Activated naive CD8-positive, alpha-beta T cell treated with anti-CD3 and anti-CD28 coated beads, Interleukin-2, amount 50 U/mL, for 24 hours (primary cell): ENCODE results near the gene SMYD1.
A peak's percentile ranks its signal among the peaks of the same experiment; 100 is the strongest.

Source experiments
- ATAC-seq: fragments of 150-1000 bp; cut with Tn5 transposase; one replicate; pipeline ENCODE4 v1.10.0; 2021
- DNase-seq: peaks from one replicate; pipeline ENCODE4 v3.0.0; 2021
- H3K27ac Mint-ChIP-seq: one replicate; pipeline ENCODE4 v1.8.0; 2021; ENCODE audit warnings: mild to moderate bottlenecking, mixed read lengths
- H3K27me3 Mint-ChIP-seq: one replicate; pipeline ENCODE4 v1.8.0; 2021; ENCODE audit warnings: mixed read lengths
- H3K36me3 Mint-ChIP-seq: one replicate; pipeline ENCODE4 v1.8.0; 2021; ENCODE audit warnings: low read depth, mixed read lengths
- H3K4me1 Mint-ChIP-seq: one replicate; pipeline ENCODE4 v1.8.0; 2021; ENCODE audit warnings: mixed read lengths
- H3K4me3 Mint-ChIP-seq: one replicate; pipeline ENCODE4 v1.8.0; 2021; ENCODE audit warnings: mild to moderate bottlenecking, moderate library complexity, mixed read lengths
- H3K9me3 Mint-ChIP-seq: one replicate; pipeline ENCODE4 v1.8.0; 2021; ENCODE audit warnings: mixed read lengths

Gene SMYD1

DNA sequence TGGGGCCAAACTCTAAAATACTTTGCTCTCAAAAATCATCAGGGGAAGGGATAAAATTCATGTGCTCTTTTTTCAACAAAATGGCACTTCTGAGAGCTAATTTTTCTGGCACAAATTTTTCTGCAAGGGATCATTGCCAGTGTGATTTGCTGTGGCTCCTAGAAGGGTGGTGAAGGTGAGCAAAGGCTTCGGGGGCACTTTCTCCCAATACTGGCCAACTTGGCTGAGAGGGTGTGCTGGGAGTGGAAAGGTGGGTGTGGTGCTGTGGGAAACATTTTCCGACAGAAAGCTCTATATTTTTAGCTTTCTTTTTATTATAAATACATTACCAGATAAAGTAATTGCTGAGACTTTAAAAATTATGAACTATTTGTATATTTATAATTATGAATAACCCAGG, 419 bp downstream of the SMYD1 start:
- H3K4me3 Mint-ChIP-seq, result no peak overlapping the region
- H3K27ac Mint-ChIP-seq, result no peak overlapping the region
- DNase-seq (no peak), ATAC-seq (no peak)
- no peaks in the 10 kb centered on the region for H3K4me1 Mint-ChIP-seq
- H3K27me3 Mint-ChIP-seq, result no peaks in the 10 kb centered on the region
- H3K9me3 Mint-ChIP-seq, result no peaks in the 10 kb centered on the region
- H3K36me3 Mint-ChIP-seq, result no peaks in the 10 kb centered on the region

- no peaks in the 10 kb centered on the region for H3K4me1 Mint-ChIP-seq
Measured at GRCh38 chr2:88069117-88069516, 1.5 kb downstream of the SMYD1 start.

DNA sequence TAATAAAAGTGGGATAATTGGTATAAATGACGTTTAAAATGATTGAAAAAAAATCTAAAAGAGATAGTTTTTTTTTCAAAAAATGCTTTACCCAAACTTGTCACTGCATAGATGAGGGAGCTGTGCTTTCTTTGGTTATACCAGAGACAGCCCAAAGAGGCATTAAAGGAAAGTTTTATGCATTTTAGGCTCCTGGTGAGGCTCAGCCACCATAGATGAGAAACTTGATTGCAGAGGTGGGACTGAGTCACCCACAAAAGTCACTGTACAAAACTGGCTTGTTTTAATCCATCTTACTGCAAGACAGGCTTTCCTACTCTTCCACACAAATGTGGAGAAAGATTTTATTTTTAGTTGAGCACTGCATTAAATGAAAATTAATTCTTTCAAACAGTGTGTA, 2.4 kb downstream of the SMYD1 start:
- ATAC-seq (peak; percentile 89), DNase-seq (no peak)
- H3K4me3 Mint-ChIP-seq, result no peak overlapping the region
- H3K27ac Mint-ChIP-seq, result no peak overlapping the region
- H3K4me1 Mint-ChIP-seq, result no peaks in the 10 kb centered on the region
- no peaks in the 10 kb centered on the region for H3K27me3 Mint-ChIP-seq
- H3K36me3 Mint-ChIP-seq, result no peaks in the 10 kb centered on the region
- H3K9me3 Mint-ChIP-seq, result no peaks in the 10 kb centered on the region

More at GRCh38 chr2:88069117-88069516, 1.5 kb downstream of the SMYD1 start:
- Mint-ChIP-seq H3K27ac (no peak overlapping the region), H3K9me3 (no peaks in the 10 kb centered on the region), H3K36me3 (no peaks in the 10 kb centered on the region), H3K27me3 (no peaks in the 10 kb centered on the region), H3K4me3 (no peak overlapping the region)
- ATAC-seq (no peak), DNase-seq (no peak)

DNA sequence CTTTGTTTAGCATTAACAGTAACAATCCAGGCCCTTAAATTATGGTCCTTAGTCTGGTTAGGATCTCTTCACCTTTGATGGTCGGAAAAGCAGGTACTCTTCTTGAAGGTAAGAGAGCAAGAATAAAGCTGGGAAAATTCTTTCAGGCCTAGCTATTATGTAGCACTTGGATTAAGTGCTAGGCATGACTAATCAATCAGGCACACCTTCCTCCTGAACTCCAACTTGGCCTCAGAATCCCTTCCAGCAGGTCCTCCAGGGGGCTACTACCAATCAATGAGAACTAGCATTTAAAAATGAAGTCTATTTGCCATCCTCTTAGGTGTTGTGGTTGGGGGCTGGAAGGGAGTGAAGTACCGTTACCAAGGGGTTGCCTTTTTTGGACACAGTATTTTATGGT, 3.7 kb downstream of the SMYD1 start:
- Mint-ChIP-seq H3K9me3 (no peaks in the 10 kb centered on the region), H3K4me3 (no peak overlapping the region), H3K27ac (no peak overlapping the region), H3K27me3 (no peaks in the 10 kb centered on the region), H3K4me1 (no peaks in the 10 kb centered on the region), H3K36me3 (no peaks in the 10 kb centered on the region)
- DNase-seq (no peak), ATAC-seq (no peak)

GRCh38 chr2:88074150-88074549, 6.5 kb downstream of the SMYD1 start:
- Mint-ChIP-seq H3K4me3 (no peak overlapping the region), H3K27me3 (no peaks in the 10 kb centered on the region), H3K36me3 (no peaks in the 10 kb centered on the region), H3K27ac (no peak overlapping the region), H3K9me3 (no peaks in the 10 kb centered on the region), H3K4me1 (no peaks in the 10 kb centered on the region)
- DNase-seq (no peak), ATAC-seq (no peak)

DNA sequence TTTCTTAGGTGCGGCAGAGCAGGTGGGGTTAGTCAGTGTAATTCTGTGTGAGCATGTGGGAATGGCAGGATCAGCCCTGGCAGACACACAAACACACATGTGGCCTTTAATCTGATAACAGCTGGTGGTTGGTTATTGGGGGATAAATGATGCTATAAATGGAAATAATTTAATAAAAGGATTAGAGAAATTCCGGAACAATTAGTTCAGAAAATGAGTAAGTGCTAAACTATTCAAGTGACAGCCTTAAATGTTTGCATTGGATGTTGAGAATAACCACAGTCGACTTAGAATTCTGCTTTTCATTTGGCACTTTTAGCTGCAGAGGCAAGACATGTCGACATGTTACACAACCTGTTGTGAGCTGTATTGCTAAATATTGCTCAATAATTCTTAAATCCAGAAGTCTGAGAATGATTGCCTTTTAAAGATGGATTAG, 7.2 kb downstream of the SMYD1 start:
- H3K27ac Mint-ChIP-seq, result no peak overlapping the region
- no peaks in the 10 kb centered on the region for H3K9me3 Mint-ChIP-seq
- no peaks in the 10 kb centered on the region for H3K4me1 Mint-ChIP-seq
- DNase-seq (no peak), ATAC-seq (no peak)
- H3K36me3 Mint-ChIP-seq, result no peaks in the 10 kb centered on the region
- H3K4me3 Mint-ChIP-seq, result no peak overlapping the region
- no peaks in the 10 kb centered on the region for H3K27me3 Mint-ChIP-seq

DNA sequence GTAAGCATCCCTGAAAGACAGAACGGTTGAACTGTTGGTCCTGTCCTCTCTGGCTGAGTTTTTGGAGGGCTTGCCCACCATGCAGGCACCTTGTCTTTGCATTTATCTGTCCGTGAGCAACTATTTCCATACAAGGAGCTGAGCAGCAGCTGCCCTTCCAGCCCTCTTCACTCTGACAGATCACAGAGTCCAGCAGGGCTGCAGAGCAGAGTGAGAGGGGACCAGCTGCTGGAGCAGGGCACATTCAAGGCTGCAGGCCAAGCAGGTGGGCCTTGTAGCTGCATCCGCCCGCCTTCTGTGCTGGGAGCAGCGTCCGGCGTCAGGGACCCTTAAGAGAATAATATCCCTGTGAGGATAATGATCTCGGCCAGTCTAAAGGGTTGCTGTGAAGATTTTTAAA, 9.5 kb downstream of the SMYD1 start:
- DNase-seq (no peak), ATAC-seq (no peak)
- H3K4me1 Mint-ChIP-seq, result no peaks in the 10 kb centered on the region
- H3K9me3 Mint-ChIP-seq, result no peaks in the 10 kb centered on the region
- no peak overlapping the region for H3K27ac Mint-ChIP-seq
- no peak overlapping the region for H3K4me3 Mint-ChIP-seq
- no peaks in the 10 kb centered on the region for H3K27me3 Mint-ChIP-seq
- H3K36me3 Mint-ChIP-seq, result no peaks in the 10 kb centered on the region

- DNase-seq (no peak), ATAC-seq (no peak)
- Mint-ChIP-seq H3K9me3 (no peaks in the 10 kb centered on the region), H3K27ac (no peak overlapping the region), H3K4me1 (no peaks in the 10 kb centered on the region), H3K4me3 (no peak overlapping the region), H3K27me3 (no peaks in the 10 kb centered on the region), H3K36me3 (no peaks in the 10 kb centered on the region)
Measured at GRCh38 chr2:88078643-88079172, 11.1 kb downstream of the SMYD1 start.

- ATAC-seq, result no peak
Measured at GRCh38 chr2:88080545-88080944, 12.9 kb downstream of the SMYD1 start.

GRCh38 chr2:88081924-88082608, 14.4 kb downstream of the SMYD1 start:
- H3K27me3 Mint-ChIP-seq, result no peaks in the 10 kb centered on the region
- no peak overlapping the region for H3K27ac Mint-ChIP-seq
- no peaks in the 10 kb centered on the region for H3K9me3 Mint-ChIP-seq
- ATAC-seq (no peak), DNase-seq (no peak)
- H3K36me3 Mint-ChIP-seq, result no peaks in the 10 kb centered on the region
- H3K4me1 Mint-ChIP-seq, result no peaks in the 10 kb centered on the region
- no peak overlapping the region for H3K4me3 Mint-ChIP-seq

More at GRCh38 chr2:88080545-88080944, 12.9 kb downstream of the SMYD1 start:
- no peak overlapping the region for H3K27ac Mint-ChIP-seq
- no peaks in the 10 kb centered on the region for H3K36me3 Mint-ChIP-seq
- no peaks in the 10 kb centered on the region for H3K4me1 Mint-ChIP-seq
- no peaks in the 10 kb centered on the region for H3K9me3 Mint-ChIP-seq
- H3K27me3 Mint-ChIP-seq, result no peaks in the 10 kb centered on the region
- DNase-seq, result no peak
- no peak overlapping the region for H3K4me3 Mint-ChIP-seq

DNA sequence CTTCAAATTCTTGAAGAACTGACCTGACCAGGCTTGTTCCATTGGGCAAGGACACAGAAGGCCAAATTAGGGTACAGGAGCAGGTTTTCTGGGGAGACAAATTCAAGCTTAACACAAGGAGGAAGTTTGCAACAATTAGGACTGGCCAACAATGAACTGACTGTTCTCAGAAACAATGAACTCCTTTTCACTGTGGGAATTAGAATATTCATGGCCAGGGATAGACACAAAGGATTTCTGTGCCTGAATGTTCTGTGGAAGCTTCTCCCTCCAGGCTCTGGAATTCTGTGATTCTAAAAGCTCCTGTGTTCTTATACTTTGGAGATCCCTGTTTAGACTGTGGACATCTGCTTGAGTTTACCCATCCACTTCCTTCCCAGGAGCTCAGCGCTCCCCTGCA, 15.2 kb downstream of the SMYD1 start:
- Mint-ChIP-seq H3K27me3 (no peaks in the 10 kb centered on the region), H3K4me1 (no peaks in the 10 kb centered on the region), H3K36me3 (no peaks in the 10 kb centered on the region), H3K27ac (no peak overlapping the region), H3K9me3 (no peaks in the 10 kb centered on the region), H3K4me3 (no peak overlapping the region)
- DNase-seq, result no peak
- no peak for ATAC-seq

DNA sequence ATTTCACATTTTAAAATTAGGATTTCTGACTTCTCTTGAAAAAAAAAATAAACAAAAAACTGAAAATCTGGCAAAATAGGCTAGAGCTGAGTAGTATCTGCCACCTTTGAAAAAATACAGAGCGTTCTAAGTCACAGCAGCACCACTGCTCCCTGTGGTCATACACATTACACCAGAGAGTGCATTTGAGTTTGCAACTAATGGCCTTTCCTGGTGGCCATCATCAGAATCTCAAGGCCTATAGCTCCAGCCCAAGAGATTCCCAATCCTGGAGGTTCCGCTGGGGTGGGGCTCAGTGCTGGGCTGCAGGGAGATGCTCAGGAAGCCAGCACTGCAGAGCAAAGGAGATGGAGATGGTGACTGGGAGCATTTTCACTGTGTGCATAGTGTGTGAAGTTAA, 17.5 kb downstream of the SMYD1 start:
- H3K4me3 Mint-ChIP-seq, result no peak overlapping the region
- no peaks in the 10 kb centered on the region for H3K27me3 Mint-ChIP-seq
- H3K4me1 Mint-ChIP-seq, result peaks cover 7% of the 10 kb centered on the region
- no peak overlapping the region for H3K27ac Mint-ChIP-seq
- no peaks in the 10 kb centered on the region for H3K9me3 Mint-ChIP-seq
- DNase-seq (no peak), ATAC-seq (no peak)
- no peaks in the 10 kb centered on the region for H3K36me3 Mint-ChIP-seq

DNA sequence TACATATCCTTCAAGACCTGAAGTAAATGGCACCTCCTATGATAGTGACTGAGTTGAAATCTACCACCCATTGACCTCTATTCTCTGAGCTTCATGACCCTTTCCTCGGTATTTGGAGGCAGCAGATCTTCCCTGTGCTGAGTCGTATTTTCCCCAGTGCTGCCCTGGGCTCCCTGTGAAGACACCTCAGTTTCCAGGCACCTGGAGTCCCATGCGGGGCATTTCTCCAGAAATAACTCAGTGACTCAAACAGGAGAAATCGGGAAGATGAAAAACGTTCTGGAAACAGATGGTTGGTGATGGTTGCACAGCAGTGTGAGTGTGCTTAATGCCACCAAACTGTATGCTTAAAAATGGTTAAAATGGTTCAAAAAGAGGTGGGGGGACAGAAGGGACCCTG, 18.0 kb downstream of the SMYD1 start:
- ATAC-seq (no peak), DNase-seq (no peak)
- Mint-ChIP-seq H3K4me1 (peaks cover 12% of the 10 kb centered on the region), H3K36me3 (no peaks in the 10 kb centered on the region), H3K27ac (no peak overlapping the region), H3K4me3 (no peak overlapping the region), H3K27me3 (no peaks in the 10 kb centered on the region), H3K9me3 (no peaks in the 10 kb centered on the region)

DNA sequence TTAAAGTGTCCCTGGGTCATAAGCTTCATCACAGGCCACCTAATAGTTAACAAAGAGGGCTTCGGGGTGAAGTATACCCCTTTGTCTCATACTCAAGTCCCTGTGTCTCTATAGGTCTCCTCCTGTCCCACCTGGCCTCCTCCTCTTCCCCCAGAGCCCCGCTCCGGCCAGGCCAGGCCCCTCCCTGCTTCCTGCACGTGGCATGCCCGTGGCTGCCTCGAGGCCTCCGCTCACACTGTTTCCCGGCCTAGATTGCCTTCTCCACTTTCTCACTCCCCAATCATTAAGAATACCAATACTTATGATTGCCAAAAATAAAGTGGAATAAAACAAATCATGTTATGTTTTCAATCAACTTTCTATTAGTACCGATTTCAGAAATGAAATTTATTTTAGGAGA, 18.8 kb downstream of the SMYD1 start:
- Mint-ChIP-seq H3K27me3 (no peaks in the 10 kb centered on the region), H3K36me3 (no peaks in the 10 kb centered on the region), H3K4me1 (peaks cover 20% of the 10 kb centered on the region), H3K27ac (no peak overlapping the region), H3K4me3 (no peak overlapping the region), H3K9me3 (no peaks in the 10 kb centered on the region)
- no peak for DNase-seq
- ATAC-seq, result no peak

DNA sequence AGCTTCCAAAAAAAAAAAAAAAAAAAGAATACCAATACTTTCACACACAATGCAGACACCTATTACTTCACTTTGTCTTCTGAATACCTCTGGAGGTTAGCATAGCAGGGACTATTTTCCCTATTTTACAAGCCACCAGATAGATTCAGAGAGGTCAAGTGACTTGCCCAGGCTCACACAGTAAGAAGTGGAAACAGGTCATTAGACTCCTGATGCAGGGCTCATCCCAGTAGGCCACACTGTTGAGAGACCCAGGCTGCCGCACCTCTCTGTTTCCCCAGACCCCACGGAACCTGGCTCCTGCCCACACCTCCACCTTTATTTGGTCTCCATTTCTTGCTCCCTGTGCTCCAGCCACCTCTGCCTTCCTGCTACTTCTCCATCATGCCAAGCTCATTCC, 19.4 kb downstream of the SMYD1 start:
- H3K36me3 Mint-ChIP-seq, result no peaks in the 10 kb centered on the region
- no peak for ATAC-seq
- no peaks in the 10 kb centered on the region for H3K27me3 Mint-ChIP-seq
- peaks cover 20% of the 10 kb centered on the region for H3K4me1 Mint-ChIP-seq
- no peak overlapping the region for H3K4me3 Mint-ChIP-seq
- H3K27ac Mint-ChIP-seq, result no peak overlapping the region
- no peak for DNase-seq
- no peaks in the 10 kb centered on the region for H3K9me3 Mint-ChIP-seq

GRCh38 chr2:88087763-88088162, 20.1 kb downstream of the SMYD1 start:
- Mint-ChIP-seq H3K4me3 (no peak overlapping the region), H3K9me3 (no peaks in the 10 kb centered on the region), H3K27me3 (no peaks in the 10 kb centered on the region), H3K36me3 (no peaks in the 10 kb centered on the region), H3K4me1 (peaks cover 20% of the 10 kb centered on the region), H3K27ac (no peak overlapping the region)
- DNase-seq, result no peak
- ATAC-seq, result no peak
